ENCODE data around the gene SPAAR.
"Not testable (repeated sequence)": the region's sequence is repeated elsewhere in the genome, so short reads cannot be mapped to it uniquely, and the experiment has no call there.

SPAAR gene

DNA sequence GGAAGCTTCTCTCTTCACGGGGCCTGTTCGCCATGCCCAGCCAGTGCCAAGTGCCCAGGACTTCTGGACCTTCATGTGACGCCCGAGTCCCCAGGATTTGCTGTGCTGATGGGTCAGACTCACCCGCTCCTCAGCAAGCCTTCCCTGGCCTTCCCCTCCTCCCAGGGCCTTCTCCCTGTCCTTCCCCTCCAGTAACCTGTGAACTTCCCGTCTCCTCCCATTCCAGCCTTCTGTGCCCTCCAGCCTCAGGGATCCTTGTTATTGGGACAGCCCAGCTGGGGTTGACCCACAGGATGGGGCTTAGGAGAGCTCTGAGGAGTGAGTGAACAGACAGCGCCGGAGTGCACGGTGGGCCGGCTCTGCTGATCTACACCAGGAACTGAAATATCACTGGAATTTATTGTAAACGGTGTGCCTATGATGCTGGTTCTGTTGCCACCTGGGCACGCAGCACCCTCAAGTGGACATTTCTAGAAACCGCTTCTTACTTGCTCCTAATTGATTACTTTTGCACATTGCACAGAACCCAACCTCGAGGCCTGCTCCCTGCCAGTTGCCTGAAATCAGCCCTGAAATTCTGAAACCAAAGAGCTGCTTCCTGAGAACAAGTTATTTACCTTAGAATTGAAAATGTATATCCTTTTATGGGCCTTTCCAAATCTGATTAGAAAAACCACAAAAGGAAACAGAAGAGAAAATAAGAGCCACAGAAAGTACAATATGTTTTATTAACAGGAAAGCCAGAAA, 1.5 kb downstream of the SPAAR start:
- H3K9ac ChIP-seq (ENCODE audit: low read length in 2 of 2), result no peak overlapping the region
- H3K27ac ChIP-seq (ENCODE audit: low read length), result no peak overlapping the region
- H3K9me3 ChIP-seq (ENCODE audit: control insufficient read depth in 2 of 2, low read length in 2 of 2), result no peaks in the 10 kb centered on the region
- H3K4me3 ChIP-seq (ENCODE audit: low read length in 2 of 2), result no peak overlapping the region
- no peaks in the 10 kb centered on the region for H3K27me3 ChIP-seq (ENCODE audit: control insufficient read depth in 1 of 2, insufficient read depth in 2 of 2, low read length in 2 of 2)
- H3K36me3 ChIP-seq (ENCODE audit: control insufficient read depth in 2 of 2, insufficient read depth in 2 of 2, low read length in 2 of 2), result no peaks in the 10 kb centered on the region
- peaks cover 48% of the 10 kb centered on the region for H3K4me1 ChIP-seq (ENCODE audit: control insufficient read depth, insufficient read depth, low read length)

DNA sequence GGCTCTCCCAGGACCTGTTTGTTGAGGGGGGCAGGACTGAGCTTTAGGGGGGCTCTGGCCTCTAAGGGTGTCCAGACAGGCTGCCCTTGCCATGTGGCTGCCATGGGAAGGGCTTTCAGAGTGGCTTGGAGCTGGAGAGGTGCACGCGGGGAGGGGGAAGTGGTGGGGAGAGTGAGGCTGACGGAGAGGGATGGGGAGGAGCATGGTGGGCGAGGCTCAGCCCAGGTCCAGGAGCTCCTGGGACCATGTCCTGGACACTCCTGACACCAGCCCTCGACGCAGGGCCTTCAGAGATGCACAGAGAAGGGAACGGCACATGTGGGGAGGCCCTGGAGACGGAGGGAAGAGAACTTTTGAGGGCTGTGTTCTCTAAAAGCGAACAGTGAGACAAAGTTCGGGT, 2.4 kb downstream of the SPAAR start:
- no peaks in the 10 kb centered on the region for H3K36me3 ChIP-seq (ENCODE audit: control insufficient read depth in 2 of 2, insufficient read depth in 2 of 2, low read length in 2 of 2)
- no peak overlapping the region for H3K9ac ChIP-seq (ENCODE audit: low read length in 2 of 2)
- no peaks in the 10 kb centered on the region for H3K9me3 ChIP-seq (ENCODE audit: control insufficient read depth in 2 of 2, low read length in 2 of 2)
- no peaks in the 10 kb centered on the region for H3K27me3 ChIP-seq (ENCODE audit: control insufficient read depth in 1 of 2, insufficient read depth in 2 of 2, low read length in 2 of 2)
- H3K27ac ChIP-seq (ENCODE audit: low read length), result no peak overlapping the region
- peaks cover 39% of the 10 kb centered on the region for H3K4me1 ChIP-seq (ENCODE audit: control insufficient read depth, insufficient read depth, low read length)
- no peak overlapping the region for H3K4me3 ChIP-seq (ENCODE audit: low read length in 2 of 2)

DNA sequence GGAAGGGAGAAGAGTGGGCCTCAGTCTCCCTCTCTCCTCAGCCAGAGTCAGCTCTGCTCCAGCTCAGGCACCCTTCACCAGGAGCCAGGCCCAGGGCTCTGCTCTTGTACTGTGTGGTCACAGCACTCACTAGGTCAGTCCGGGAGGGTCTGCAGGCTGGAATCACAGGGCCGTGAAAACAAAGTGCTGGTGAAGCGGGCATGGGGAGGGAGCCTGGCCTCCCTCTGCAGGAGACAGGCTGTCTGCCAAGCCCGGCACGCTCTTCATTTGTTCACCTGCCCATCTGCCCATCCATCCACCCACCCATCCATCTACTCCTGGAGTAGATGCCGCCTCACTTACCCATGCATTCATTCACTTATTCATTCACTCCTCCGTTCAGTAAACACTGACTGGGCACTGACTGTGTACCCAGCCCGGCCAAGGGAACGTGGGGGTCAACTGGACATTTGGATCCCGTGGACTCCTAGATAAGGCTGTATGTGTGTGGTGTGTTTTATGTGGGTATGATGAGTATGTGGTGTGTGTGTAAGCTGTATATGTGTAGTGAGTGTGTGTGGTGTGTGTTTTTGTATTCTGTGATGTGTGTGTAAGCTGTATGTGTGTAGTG, 3.6 kb downstream of the SPAAR start:
- Histone ChIP-seq H3K9me3 (ENCODE audit: control insufficient read depth in 2 of 2, low read length in 2 of 2) (no peaks in the 10 kb centered on the region), H3K4me3 (ENCODE audit: low read length in 2 of 2) (no peak overlapping the region), H3K27me3 (ENCODE audit: control insufficient read depth in 1 of 2, insufficient read depth in 2 of 2, low read length in 2 of 2) (no peaks in the 10 kb centered on the region), H3K36me3 (ENCODE audit: control insufficient read depth in 2 of 2, insufficient read depth in 2 of 2, low read length in 2 of 2) (no peaks in the 10 kb centered on the region), H3K27ac (ENCODE audit: low read length) (no peak overlapping the region), H3K9ac (ENCODE audit: low read length in 2 of 2) (no peak overlapping the region), H3K4me1 (ENCODE audit: control insufficient read depth, insufficient read depth, low read length) (peaks cover 27% of the 10 kb centered on the region)

DNA sequence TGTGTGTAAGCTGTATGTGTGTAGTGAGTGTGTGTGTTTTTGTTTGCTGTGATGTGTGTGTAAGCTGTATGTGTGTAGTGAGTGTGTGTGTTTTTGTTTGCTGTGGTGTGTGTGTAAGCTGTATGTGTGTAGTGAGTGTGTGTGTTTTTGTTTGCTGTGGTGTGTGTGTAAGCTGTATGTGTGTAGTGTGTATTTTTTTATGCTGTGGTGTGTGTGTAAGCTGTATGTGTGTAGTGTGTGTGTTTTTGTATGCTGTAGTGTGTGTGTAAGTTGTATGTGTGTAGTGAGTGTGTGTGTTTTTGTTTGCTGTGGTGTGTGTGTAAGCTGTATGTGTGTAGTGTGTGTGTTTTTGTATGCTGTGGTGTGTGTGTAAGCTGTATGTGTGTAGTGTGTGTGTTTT, 4.1 kb downstream of the SPAAR start:
- not testable (repeated sequence) for H3K4me3 ChIP-seq (ENCODE audit: low read length in 2 of 2); H3K27ac ChIP-seq (ENCODE audit: low read length); H3K27me3 ChIP-seq (ENCODE audit: control insufficient read depth in 1 of 2, insufficient read depth in 2 of 2, low read length in 2 of 2); H3K9me3 ChIP-seq (ENCODE audit: control insufficient read depth in 2 of 2, low read length in 2 of 2); H3K36me3 ChIP-seq (ENCODE audit: control insufficient read depth in 2 of 2, insufficient read depth in 2 of 2, low read length in 2 of 2); H3K9ac ChIP-seq (ENCODE audit: low read length in 2 of 2)
- peaks cover 22% of the 10 kb centered on the region for H3K4me1 ChIP-seq (ENCODE audit: control insufficient read depth, insufficient read depth, low read length)

DNA sequence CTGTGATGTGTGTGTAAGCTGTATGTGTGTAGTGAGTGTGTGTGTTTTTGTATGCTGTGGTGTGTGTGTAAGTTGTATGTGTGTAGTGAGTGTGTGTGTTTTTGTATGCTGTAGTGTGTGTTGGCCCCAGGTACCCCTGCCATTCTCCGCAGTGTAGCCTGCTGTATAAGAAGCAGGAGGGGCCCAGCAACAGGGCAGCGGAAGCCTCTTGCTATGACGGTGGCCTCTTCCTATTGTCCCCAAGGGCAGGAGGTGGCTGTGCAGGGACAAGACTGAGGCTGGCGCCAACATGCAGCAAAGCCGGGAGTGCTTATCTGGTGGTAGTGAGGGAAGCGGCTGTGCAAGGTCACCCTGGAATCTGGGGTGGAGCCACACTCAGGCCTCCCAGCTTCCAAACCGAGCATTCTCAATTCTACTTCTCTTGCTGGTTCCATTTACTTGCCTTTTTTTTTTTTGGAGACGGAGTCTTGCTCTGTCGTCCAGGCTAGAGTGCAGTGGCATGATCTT, 5.1 kb downstream of the SPAAR start:
- H3K27me3 ChIP-seq (ENCODE audit: control insufficient read depth in 1 of 2, insufficient read depth in 2 of 2, low read length in 2 of 2), result no peaks in the 10 kb centered on the region
- H3K4me3 ChIP-seq (ENCODE audit: low read length in 2 of 2), result no peak overlapping the region
- no peaks in the 10 kb centered on the region for H3K36me3 ChIP-seq (ENCODE audit: control insufficient read depth in 2 of 2, insufficient read depth in 2 of 2, low read length in 2 of 2)
- no peaks in the 10 kb centered on the region for H3K9me3 ChIP-seq (ENCODE audit: control insufficient read depth in 2 of 2, low read length in 2 of 2)
- no peak overlapping the region for H3K27ac ChIP-seq (ENCODE audit: low read length)
- H3K9ac ChIP-seq (ENCODE audit: low read length in 2 of 2), result no peak overlapping the region
- H3K4me1 ChIP-seq (ENCODE audit: control insufficient read depth, insufficient read depth, low read length), result peaks cover 17% of the 10 kb centered on the region

DNA sequence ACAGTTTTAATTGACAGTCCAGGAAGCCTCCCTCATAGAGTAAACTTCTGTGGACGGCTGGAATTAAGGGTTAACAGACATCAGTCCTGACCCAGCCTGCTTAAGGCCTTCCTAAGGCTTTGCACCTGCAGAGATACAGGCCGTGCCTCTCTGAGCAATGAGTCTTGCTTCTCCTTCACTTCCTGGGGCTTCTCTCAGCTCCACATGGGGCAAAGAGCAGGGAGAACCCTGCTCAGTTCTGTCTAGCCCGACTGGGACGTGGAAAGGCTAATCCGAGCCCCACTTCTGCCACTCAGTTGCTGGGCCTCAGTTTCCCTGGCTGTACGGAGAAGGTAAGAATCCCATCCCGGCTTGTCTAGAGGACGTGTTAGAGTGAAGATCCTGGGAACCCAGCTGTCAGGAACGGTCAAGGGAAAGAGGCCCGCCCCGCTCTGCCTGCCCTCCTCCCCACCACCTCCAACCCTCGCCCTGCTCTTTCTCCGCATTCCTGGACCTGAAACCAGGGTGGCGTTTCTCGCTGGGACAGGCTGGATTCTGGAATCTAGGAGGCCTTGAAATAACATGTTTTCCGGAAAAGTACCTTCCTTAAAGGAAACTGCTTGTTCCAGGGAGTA, 6.5 kb downstream of the SPAAR start:
- no peaks in the 10 kb centered on the region for H3K36me3 ChIP-seq (ENCODE audit: control insufficient read depth in 2 of 2, insufficient read depth in 2 of 2, low read length in 2 of 2)
- no peak overlapping the region for H3K27ac ChIP-seq (ENCODE audit: low read length)
- peaks cover 4% of the 10 kb centered on the region for H3K4me1 ChIP-seq (ENCODE audit: control insufficient read depth, insufficient read depth, low read length)
- H3K27me3 ChIP-seq (ENCODE audit: control insufficient read depth in 1 of 2, insufficient read depth in 2 of 2, low read length in 2 of 2), result no peaks in the 10 kb centered on the region
- H3K9me3 ChIP-seq (ENCODE audit: control insufficient read depth in 2 of 2, low read length in 2 of 2), result no peaks in the 10 kb centered on the region
- no peak overlapping the region for H3K4me3 ChIP-seq (ENCODE audit: low read length in 2 of 2)
- H3K9ac ChIP-seq (ENCODE audit: low read length in 2 of 2), result no peak overlapping the region

DNA sequence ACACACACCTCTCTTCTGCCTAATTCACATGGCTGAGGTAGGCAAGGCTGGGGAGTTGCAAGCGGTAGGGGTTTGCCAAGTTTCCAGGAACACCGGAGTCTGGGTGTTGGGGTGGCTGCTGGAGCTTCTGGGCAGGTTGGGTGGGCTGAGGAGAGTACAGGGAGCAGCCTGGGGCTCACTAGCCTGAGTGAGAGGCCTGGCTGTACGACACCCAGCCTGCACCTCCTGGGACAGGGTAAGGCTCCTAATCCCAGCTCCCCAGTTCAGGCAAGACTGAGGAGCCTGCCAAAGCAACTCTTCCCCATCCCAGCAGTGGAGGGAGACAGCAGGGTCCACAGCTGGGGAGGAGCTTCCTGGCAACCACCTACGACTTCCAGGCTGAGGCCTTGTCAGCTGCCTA, 8.0 kb downstream of the SPAAR start:
- no peaks in the 10 kb centered on the region for H3K27me3 ChIP-seq (ENCODE audit: control insufficient read depth in 1 of 2, insufficient read depth in 2 of 2, low read length in 2 of 2)
- no peak overlapping the region for H3K9ac ChIP-seq (ENCODE audit: low read length in 2 of 2)
- H3K27ac ChIP-seq (ENCODE audit: low read length), result no peak overlapping the region
- no peak overlapping the region for H3K4me3 ChIP-seq (ENCODE audit: low read length in 2 of 2)
- H3K4me1 ChIP-seq (ENCODE audit: control insufficient read depth, insufficient read depth, low read length), result peaks cover 4% of the 10 kb centered on the region
- H3K36me3 ChIP-seq (ENCODE audit: control insufficient read depth in 2 of 2, insufficient read depth in 2 of 2, low read length in 2 of 2), result no peaks in the 10 kb centered on the region
- H3K9me3 ChIP-seq (ENCODE audit: control insufficient read depth in 2 of 2, low read length in 2 of 2), result no peaks in the 10 kb centered on the region

DNA sequence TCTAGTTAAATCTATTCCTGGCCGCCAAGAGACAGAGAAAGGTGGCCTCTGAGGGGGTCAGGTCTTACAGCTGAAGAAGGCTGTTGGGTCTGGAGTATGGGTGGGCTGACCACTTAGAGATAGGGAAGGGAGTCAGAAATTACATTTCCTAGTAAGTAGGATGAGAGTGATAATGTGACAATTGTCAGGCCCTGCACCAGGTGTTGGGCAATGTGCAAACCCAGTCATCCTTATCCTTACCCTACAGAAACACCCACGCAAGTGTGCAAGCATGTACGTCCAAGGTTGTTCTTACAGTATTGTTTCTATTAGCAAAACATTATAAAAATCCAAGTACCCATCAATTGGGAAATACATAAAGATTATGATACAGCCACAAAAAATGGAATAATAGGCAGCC, 9.5 kb downstream of the SPAAR start:
- Histone ChIP-seq H3K4me1 (ENCODE audit: control insufficient read depth, insufficient read depth, low read length) (peaks cover 6% of the 10 kb centered on the region), H3K27ac (ENCODE audit: low read length) (no peak overlapping the region), H3K36me3 (ENCODE audit: control insufficient read depth in 2 of 2, insufficient read depth in 2 of 2, low read length in 2 of 2) (no peaks in the 10 kb centered on the region), H3K9me3 (ENCODE audit: control insufficient read depth in 2 of 2, low read length in 2 of 2) (no peaks in the 10 kb centered on the region), H3K9ac (ENCODE audit: low read length in 2 of 2) (no peak overlapping the region), H3K4me3 (ENCODE audit: low read length in 2 of 2) (no peak overlapping the region), H3K27me3 (ENCODE audit: control insufficient read depth in 1 of 2, insufficient read depth in 2 of 2, low read length in 2 of 2) (no peaks in the 10 kb centered on the region)

DNA sequence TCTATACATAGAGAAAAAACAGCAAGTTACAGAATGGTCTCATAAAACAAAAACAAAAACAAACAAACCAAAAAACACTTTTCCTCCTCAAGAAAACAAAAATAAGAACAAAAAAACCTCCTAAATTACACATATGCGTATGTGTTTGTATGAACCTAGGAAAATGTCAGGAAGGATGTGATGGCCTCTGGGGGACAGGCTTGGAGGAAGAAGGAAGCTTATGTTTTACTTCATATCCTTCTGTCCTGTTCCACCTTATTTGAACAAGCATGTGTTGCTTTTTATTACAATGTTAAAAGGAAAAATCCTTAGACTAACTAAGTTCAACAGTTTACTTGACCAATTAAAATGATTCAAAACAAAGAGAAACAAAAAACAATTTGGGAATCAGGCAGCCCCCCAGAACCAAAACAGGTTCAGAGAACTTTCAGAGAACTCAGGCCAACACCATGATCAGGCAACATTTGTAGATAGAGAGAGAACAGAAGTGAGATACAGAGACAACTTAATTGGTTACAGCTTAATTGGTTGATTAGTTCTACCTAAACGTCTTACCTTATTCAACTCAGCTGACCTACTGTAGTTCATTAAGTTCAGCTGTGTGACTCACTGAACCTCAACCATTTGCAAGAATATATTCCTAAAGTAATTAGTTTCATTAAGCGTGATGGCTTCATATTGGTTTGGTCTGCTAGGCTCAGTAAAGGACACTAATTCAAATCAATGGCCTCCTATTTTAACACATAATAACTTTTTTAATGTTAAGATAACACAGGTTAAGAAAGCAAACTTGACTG, 10.1 kb downstream of the SPAAR start:
- Histone ChIP-seq H3K9ac (ENCODE audit: low read length in 2 of 2) (no peak overlapping the region), H3K27me3 (ENCODE audit: control insufficient read depth in 1 of 2, insufficient read depth in 2 of 2, low read length in 2 of 2) (no peaks in the 10 kb centered on the region)

DNA sequence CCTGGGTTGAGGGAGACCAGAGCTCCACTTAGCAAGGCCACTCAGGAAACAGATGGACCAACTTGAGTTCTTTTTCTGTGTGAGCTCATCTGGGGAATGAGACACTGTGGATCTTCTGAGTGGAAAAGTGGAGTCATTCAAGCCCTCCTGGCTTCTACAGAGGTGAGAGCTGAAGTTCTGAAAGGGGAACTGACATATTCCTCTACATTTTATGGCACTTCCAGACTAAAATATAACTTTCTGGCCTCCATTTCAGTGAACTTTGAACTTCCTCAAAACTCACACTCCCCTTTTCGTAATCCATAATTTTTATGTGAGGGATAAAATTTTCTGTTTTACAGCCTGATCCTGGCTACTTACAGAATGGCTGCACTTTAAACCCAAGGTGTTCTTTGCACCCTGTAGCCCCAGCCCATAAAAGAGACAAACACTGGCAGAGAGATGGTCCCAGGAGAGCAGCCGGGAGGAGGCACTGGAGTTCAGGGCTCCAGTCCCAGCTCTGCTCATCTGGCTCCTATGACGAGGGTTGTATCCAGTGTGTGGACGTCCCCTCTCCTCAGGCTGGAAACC, 10.8 kb downstream of the SPAAR start:
- Histone ChIP-seq H3K36me3 (ENCODE audit: control insufficient read depth in 2 of 2, insufficient read depth in 2 of 2, low read length in 2 of 2) (no peaks in the 10 kb centered on the region), H3K9ac (ENCODE audit: low read length in 2 of 2) (no peak overlapping the region), H3K27me3 (ENCODE audit: control insufficient read depth in 1 of 2, insufficient read depth in 2 of 2, low read length in 2 of 2) (no peaks in the 10 kb centered on the region), H3K9me3 (ENCODE audit: control insufficient read depth in 2 of 2, low read length in 2 of 2) (no peaks in the 10 kb centered on the region), H3K27ac (ENCODE audit: low read length) (no peak overlapping the region), H3K4me3 (ENCODE audit: low read length in 2 of 2) (no peak overlapping the region), H3K4me1 (ENCODE audit: control insufficient read depth, insufficient read depth, low read length) (peaks cover 8% of the 10 kb centered on the region)

More for the DNA sequence above, 10.1 kb downstream of the SPAAR start:
- no peaks in the 10 kb centered on the region for H3K9me3 ChIP-seq (ENCODE audit: control insufficient read depth in 2 of 2, low read length in 2 of 2)
- no peak overlapping the region for H3K4me3 ChIP-seq (ENCODE audit: low read length in 2 of 2)
- peaks cover 8% of the 10 kb centered on the region for H3K4me1 ChIP-seq (ENCODE audit: control insufficient read depth, insufficient read depth, low read length)
- H3K27ac ChIP-seq (ENCODE audit: low read length), result no peak overlapping the region
- no peaks in the 10 kb centered on the region for H3K36me3 ChIP-seq (ENCODE audit: control insufficient read depth in 2 of 2, insufficient read depth in 2 of 2, low read length in 2 of 2)

Measured in stomach smooth muscle (tissue), 2 donors.